Stimulated activated CD8-positive, alpha-beta memory T cell treated with anti-CD3 and anti-CD28 coated beads, Interleukin-2, amount 100 ng/mL, for 1 hour (primary cell): ENCODE measurements around the gene LPCAT1.

Experiments used
- DNase-seq, 2 donors: peaks; one replicate each; pipeline ENCODE4 v3.0.0-alpha.2; 2020; ENCODE audit warnings: low read depth in 2 of 2

Gene LPCAT1

DNA sequence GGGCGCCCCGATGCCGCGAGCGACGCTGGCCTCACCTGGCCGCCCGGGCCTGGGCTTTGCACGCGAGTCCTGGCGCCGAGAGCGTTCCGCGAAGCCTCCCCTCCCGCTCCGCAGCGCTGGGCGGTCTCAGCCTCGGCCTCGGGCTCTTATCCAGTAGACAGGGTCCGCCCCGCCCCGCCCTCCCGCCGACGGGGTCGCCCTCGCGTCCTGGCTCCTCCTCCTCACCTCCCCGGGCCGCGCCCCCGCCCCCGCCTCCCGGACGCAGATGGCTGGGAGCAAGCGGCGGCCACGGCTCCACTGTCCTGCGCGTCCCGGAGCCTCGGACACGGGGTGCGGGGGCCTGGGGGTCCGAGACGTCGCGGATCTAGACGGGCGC, 78.5 kb downstream of the LPCAT1 start, which contains the start of gene SLC6A3:
TSS of gene SLC6A3 (minus strand) at position 128 of the 376 bp plus-strand sequence. CDS start 2,243 bp downstream, outside the sequence.
- peak; percentile 6 to 24 for DNase-seq

- DNase-seq, result no peak
These were observed 79.2 kb downstream of the LPCAT1 start for GRCh38 chr5:1444361-1445189.

DNA sequence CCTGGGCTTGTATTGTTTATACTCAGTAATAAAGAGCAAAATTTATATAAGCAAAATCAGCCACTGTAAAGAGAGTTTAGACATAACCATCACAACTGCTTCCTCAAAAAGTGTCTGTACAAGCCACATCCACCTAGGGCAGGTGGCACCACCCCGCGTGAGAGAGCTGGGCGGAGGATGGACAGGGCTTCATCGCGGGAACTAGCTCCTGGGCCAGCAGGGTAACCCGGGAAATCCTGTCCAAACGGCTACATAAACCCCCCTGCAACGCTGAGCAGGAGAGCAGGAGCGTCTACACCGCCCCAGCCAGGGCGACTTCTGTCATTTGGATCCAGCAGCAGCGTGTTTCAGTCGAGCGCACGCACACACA, 79.8 kb downstream of the LPCAT1 start:
- DNase-seq, result no peak

DNA sequence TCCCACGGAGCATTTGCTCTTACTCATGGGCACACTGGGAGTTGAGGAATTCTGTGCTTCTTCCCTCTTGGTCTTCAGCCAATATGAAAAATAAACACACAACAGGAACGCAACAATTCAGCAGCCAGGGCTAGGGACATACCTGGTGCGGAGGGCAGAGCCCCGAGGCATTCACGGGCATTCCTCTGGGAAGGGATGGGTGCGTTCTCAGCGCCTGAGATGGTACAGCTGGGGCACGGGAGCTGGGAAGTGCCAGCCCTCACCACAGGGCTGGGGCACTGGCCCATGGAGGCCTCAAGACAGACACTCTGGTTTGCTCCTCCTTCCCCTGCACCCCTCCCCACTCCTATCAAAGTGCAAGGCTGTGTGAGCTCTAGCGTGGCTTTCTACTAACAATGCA, 80.6 kb downstream of the LPCAT1 start:
- no peak for DNase-seq

DNA sequence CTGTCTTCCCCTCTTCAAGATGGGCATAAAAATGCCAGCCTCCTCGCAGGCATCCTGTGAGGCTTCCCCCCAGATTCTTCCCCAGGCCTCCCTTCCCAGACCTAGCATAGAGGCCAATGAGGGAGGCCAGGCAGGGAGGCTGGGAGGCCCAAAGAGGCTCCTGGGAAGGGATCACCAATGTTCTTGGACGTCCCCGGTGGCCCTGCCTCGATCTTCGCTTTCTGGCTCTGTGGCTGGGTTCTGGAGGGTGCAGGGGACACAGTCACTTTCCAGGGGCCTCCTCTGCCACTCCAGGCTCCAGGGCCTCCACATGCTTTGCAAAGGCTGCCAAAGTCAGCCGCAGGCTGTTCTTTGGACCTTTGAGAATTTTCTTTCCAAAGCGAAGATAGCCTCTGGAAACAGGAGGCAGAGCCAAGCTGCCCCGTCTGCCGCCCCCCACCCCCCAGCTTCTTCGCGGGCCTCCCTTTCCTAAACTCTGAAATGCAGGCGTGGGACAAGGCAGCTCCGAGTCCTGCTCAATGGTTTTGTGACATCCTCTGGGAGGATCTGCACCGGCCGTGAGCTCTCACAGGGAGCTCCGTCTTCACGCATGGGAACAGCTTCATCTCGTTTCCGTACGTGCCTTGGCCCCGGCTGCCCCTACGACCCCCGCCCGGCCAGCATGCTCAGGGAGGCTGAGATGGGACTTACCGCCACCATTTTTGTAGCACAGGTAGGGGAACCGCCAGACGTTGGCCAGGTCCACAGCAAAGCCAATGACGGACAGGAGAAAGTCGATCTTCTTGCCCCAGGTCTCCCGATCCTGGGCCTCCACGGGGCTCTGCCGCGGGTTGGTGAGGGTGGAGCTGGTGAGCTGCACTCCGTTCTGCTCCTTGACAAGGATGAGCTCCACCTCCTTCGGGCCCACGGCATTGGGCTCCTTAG, 81.3 kb downstream of the LPCAT1 start:
- no peak for DNase-seq

DNA sequence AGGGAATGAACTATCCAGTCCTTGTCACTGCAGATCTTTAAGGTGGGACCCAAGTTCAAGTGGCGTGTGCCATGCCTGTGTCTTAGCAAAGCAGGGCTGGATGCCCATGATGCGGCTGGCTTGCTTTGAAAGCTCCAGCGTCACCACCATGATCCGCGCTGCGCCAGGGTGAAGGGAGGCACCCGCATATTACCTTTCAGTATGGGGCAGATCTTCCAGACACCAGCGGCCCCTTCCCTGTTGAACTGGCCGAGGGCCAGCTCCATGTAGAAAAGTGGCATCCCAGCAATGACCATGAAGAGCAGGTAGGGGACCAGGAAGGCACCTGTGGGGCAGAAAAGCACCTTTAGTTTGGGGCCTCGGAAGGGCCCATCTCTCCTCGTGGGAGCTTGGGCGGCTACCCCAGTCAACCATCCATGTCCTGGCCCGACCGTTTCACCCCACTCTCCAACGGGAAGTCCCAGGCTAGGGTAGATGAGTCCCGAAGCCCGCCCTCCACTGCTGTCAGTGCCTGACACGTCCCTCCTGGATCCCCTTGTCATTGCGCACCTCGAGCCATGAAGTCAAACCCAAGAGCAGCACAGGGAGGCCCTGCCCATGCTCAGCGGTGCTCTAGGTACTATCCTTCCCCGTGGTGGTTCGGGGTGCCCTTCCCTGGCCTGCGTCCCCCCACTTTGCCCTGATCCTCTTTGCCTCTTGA, 82.4 kb downstream of the LPCAT1 start:
- no peak for DNase-seq

- DNase-seq, result no peak
These were observed 83.7 kb downstream of the LPCAT1 start for GRCh38 chr5:1440098-1440493.

GRCh38 chr5:1439388-1440097, 84.2 kb downstream of the LPCAT1 start:
- no peak for DNase-seq

DNA sequence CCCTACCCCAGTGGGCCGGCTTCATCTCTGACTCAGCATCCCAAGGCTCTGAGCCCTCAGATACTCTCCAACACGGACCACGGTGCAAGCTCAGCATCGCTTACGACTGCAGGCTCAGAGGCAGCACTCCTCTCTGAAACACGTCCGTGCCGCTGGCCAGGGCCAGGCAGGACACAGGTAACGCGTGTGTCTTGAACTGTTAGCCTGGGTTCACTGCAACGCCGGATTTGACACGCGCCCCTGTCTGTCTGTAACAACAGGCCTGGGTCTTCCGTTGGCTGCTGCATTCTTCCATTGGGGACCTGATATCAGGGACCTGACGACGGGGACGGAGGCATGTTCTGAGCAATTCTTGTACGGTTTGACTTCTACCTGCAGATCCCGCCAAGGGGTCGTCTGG, 84.9 kb downstream of the LPCAT1 start:
- no peak for DNase-seq

DNA sequence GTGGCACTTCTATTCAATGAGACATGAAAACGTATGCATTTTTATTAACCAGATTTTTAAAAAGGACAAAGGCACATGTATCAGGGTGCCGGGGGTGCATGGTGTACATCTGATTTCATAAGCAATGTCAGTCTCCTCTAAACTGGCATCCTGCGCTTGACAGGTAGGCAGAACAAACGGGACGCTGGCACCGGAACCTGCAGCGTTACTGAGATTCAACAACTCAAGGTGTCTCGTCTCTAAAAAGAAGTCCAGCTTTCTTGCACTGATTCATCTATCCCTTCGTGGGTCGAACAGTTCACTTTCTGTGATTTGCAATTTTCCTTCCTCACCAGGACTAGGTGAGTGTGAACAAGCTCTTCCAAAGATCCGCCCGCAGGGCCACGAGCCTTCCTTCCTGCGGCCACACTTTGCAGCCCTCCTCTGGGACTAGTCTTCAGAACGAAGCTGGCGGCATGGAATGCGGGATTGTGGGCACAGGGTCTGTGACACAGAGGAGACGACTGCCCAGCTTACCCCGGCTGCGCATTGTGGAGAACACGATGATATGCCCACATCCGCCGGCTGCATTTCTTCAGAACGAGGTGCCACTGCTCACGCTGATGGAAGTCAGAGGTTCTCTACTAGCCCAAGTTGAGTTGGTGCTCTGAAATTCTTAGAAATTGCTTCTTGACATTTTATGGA, 85.7 kb downstream of the LPCAT1 start:
- DNase-seq, result no peak

GRCh38 chr5:1437226-1437829, 86.4 kb downstream of the LPCAT1 start:
- no peak for DNase-seq

GRCh38 chr5:1436681-1437080, 87.1 kb downstream of the LPCAT1 start:
- DNase-seq, result no peak

DNA sequence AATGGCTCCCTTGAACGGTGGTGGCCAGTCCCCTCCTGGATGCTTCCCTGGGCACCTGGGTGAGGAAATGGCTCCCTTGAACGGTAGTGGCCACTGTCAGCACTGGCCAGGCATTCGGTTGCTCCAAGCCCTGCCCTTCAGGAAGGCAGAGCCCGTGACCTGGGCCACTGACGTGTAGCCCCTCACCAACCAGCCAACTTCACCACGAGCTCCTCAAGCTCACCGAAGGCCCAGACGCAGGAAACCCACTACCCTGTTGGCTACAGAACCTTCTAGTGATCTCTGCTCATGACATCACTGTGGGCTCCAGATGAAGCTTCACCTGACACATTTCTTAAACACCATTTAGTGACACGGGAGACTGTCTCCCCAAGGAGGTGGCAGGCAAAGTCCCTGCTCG, 87.7 kb downstream of the LPCAT1 start:
- DNase-seq, result no peak

- no peak for DNase-seq
These were observed 88.4 kb downstream of the LPCAT1 start for GRCh38 chr5:1435369-1435768.

- DNase-seq, result no peak
These were observed 91.5 kb downstream of the LPCAT1 start for GRCh38 chr5:1432296-1432695.

GRCh38 chr5:1431896-1432295, 91.9 kb downstream of the LPCAT1 start:
- no peak for DNase-seq

GRCh38 chr5:1431021-1431811, 92.5 kb downstream of the LPCAT1 start:
- no peak for DNase-seq

GRCh38 chr5:1430121-1430795, 93.5 kb downstream of the LPCAT1 start:
- DNase-seq, result no peak

DNA sequence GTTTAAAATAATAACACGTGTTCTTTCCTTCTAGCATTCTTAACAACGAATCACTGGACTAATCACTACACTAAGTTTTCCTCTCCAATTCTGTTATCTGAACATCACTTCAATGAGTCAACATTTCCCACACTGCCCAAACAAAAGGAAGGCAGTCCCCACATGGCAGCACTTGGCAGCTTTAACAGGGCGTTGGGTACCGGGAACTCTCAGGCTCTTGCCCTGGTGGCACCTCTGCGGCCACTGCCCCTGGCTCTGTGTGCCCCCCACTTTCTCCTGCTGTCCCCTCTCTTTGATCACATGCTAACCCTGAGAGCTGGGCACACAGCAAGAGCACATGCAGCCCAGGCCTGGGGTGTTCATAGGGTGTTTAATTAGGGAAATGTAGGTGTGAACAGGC, 94.3 kb downstream of the LPCAT1 start:
- DNase-seq, result no peak
